GM19467 (cell line): ENCODE results near the gene GATA2.

Source experiments
- ATAC-seq: cut with Tn5 transposase; IDR thresholded peaks from one replicate; pipeline ENCODE4 v1.9.1; 2021; ENCODE audit warnings: mild to moderate bottlenecking, moderate library complexity; ENCODE audit not compliant: unreplicated experiment

The GATA2 gene

DNA sequence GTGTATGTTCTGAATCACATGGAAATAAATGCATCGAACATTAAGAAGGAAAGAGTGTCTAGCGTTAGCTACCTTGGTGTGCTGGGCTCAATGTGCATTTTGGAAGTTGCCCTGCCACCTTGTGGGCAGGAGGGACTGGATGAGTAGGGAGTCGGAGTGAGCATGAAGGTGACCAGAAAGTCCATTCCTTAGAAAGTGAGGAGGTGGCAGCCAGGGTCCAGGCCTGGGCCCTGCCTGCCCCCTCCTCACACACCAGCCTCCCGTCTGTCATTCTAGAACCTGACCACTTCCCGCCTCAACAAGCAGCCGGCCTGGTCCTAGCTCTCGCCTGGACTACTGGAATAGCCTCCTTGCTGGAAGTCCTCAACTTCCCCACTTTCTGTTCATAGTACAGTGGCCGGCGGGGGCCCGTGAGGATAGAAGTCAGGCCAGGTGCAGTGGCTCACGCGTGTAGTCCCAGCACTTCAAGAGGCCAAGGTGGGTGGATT is 10.2 kb upstream of the GATA2 start:
- ATAC-seq, result no peak

DNA sequence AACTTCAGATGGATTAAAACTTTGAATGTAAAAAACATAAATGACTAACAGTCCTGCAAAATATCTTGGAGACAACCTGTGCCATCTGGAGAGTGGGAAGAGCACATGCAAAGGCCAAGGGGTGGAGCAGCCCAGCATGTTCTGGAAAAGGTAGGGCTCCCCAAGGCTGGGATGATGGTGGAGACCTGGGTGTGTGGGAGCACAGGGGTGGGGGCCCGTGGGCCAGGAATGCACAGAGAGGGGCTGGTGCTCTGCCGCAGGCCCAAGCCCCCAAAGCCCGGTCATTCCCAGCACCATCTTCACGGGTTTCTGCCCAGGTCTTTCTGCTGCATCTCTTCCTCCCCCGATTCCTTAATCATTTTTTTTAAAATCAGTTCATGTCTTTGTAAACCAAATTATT is 9.7 kb upstream of the GATA2 start:
- ATAC-seq, result no peak

DNA sequence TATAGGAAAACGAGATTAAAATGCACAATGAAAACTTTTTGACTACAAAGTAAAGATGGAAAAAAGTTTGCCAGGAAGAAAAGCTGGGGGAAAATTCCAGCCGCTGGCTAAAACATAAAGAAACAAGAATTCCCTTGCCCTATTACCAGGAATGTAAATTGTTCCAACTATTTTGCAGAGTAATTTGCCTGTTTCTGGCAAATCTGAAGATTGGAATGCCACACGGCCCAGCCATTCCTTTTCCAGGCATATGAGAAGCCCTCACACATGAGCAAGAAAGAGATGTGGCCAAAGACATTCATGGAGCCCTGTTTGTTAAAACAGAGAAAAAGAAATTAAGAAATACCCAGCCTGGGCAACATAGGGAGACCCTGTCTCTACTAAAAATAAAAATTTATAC is 8.4 kb upstream of the GATA2 start:
- no peak for ATAC-seq

DNA sequence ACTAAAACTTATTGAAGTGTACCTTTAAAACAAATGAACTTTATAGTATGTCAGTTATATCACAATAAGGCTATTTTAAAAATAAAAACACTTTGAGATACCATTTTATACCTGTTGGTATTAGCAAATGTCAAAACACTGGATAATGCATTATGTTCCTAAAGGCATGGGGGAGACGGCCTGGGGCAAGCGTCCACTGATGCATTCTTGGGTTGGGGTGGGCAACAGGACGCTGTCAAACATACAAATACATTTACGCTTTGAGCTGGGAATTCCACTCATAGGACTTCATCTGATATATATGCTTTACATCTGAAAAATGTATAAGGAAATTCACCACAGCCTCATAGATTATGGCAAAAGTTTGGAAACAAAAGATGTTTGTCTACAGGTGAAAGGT is 7.6 kb upstream of the GATA2 start:
- no peak for ATAC-seq

DNA sequence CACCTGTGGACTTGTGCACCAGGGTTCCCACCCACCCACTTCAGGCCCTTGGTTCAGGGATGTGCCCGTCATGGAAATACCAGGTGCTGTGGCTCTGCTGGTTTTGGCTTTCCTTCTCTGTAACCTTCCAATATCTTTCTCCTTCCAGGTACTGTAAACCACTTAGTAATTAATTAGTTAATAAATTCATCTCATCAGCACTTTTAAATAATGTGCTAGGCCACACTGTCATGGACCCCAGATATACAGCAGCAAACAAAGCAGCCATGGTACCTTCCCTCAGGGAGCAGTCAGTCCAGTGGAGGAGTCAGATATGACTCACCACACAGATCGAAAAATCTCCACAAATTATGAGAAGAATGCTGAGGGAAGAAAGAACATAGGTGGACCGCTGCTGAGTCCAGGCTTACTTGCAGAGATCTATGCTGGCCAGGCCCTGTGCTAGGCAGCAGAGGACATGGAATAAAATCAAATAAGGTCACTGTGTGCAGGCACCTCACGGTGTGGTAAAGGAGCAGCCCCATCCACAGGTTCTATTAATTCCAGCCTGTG is 6.8 kb upstream of the GATA2 start:
- ATAC-seq, result no peak

DNA sequence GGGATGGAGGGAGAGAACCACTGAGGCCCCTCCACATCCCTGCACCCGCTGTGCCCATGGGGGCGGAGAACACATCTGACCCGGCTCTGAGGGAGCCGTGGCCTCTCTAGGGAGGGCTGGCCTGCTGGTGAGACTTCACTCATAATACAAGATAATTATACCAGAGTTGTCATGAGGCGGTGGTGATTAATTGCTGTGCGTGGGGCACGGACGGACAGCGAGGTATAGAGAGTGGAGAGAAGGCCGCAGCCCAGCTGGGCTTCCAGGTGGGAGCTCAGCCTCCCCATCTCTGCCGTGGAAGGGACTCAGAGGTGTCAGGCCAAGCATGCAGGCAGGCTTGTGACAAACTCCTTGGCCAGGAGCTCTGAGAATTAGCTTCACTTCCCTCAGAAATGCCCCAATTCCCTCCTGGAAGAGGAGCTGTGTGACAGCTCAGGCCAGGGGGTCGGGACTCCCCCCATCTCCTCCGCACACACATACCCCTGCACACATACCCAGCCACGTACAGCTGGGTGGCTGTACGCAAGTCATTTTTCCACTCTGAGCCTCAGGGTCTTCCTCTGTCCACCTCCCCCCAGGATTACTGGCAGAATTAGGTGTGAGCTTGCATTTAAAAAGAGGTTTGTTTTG is 6.0 kb upstream of the GATA2 start:
- no peak for ATAC-seq

DNA sequence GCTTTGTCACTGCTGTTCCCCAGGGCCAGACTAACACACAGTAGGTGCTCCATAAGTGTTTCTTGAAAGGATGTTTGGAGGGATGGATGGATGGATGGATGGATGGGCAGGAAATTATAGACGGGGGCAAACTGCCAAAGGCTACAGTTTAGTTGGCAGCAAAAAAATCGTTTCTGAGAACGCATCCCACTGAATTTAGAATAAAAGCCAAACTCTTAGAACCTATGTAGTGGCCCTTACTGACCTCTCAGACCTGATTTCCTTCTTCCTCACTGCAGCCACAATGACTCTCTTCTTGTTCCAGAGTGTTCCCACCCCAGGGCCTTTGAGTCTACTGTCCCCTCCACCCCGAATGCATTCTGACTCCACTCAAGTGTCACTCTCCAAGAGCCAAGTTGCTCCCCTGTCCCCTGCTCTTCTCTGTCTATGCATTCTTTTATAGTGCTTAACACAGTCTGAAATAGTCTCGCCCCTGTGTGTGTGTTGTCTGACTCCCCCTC is 5.2 kb upstream of the GATA2 start:
- no peak for ATAC-seq

DNA sequence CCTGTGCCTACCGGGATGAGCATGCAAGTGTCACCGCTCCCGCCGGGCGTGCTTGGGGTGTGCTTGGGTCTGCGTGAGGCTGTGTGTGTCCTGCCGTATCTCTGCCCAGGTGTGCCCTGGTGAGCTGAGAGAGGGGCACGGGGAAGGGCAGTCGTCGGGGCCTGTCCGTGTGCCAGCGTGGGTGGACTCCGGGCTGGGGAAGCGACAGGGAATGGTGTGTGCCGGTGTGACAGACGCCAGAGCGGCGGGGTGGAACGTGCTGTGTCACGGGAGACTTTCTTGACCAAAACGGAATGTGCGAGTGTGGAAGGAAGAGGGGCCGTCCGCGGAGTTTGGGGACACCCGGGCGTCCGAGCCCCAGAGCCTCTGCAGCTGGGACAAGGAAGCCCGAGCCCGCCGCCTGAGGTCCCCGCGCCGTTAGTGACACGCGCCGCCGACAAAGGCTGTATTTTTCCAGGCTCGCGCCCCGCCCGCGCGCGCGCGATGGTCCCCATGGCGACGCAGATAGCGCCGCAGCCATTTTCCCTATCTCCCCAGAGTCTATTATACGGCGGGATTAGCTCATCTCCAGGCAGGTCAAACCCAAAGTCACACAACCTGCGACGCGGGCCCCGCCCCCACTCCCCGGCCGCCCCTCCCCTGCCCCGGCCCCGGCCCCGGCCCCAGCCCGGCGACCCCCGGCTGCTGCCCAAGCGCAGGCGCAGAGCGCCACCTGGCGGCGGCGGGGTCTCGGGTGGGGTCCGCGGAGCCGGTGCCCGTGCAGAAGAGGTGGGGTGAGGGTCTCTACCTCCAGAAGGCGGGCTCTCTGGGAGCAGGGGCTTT is 4.5 kb upstream of the GATA2 start:
- no peak for ATAC-seq

DNA sequence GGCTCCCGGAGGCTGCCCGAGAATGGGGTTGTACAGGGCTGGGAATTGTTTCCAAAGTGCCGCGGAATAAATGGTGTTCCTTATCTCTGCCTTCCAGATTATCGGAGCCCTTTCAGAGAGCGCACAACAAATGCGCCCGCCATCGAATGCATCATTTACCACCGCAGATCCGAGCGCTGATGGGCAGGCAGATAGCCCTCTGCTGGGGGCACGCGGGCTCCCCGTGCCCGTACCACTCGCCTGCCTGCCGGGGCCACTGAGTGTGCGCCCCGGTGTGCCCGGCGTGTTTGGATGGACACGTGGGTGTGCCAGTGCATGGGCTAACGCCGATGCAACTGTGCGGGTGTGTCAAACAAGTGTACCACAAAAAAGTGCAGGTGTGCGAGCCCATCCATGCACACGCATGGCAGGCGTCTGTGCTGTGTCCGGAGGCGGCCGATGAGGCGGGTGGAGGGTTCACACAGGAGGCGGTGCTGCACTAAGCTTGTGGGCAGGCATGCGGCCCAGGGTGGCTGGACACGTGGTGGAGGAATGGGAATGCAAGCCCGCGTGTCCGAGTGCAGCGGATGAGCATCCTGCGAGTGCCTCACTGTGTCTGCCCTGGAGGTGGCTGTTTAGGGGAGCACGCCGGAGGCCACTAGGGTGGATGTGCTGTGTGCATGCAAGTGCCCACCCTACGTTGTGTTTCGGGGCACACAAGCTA is 3.8 kb upstream of the GATA2 start:
- no peak for ATAC-seq

DNA sequence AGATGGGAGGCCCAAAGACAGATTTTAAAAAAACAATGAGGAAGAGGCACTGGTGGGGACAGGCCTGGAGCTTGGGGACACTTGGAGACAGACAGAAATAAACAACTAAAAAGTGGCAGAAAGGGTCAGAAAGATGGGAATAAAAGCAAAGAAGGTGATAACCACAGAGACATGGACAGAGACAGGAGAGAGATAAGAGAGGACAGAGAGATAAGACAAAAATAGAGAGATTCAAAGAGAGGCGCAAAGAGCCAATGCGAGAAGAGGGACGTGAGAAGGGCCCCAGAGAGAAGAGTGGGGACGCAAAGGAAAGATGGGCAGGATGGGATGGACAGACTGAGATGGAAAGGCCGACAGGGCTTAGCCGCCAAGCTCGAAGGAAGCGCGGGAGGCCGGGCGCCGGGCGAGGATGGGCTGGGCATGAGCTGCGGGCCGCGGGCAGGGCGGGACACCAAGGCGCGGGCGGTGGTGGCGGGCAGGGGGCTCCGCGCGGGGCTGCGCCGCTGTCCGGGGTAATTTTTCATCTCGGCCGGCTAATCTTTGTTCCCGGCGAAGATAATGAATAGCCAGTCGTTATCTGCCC is 3.1 kb upstream of the GATA2 start:
- ATAC-seq, result no peak

DNA sequence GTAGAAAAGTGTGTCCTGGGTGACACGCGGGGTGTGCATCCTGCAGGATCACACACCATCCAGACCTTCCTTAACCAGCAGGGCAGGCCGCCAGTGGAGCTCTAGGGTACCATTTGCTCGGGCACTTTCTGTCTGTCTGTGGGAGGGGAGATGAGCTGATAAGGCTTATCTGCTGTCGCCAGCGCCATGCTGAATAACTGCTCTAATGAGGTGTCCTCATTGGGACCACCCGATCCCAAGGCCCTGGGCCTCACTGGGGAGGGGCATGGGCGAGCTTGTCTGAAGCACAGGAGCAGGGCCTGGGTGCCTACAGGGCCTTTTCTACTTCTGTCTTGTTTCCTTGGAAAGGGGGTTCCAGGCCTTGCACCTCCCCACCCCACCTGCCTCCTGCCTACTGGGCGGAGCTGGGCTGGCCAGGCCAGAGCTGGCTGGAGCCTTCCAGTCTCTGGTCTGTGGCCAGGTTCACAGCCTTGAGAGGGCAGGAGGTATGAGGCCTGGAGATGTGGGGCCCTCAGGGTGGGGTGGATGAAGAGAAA is 2.5 kb upstream of the GATA2 start:
- no peak for ATAC-seq

DNA sequence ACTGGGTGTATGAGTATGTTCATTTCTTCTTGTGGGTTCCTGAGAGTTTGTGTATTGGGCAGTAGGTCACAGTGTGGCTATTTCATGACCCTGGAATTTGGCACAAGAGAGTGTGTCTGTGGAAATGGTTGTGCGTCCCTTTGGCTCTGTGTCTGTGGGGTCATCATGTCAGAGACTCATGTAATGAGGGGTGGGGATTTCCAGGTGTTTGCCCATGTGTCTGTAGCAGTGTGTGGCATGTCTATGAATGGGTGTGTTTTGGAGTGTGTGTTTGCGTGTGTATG is 1.3 kb upstream of the GATA2 start:
- ATAC-seq, result no peak

DNA sequence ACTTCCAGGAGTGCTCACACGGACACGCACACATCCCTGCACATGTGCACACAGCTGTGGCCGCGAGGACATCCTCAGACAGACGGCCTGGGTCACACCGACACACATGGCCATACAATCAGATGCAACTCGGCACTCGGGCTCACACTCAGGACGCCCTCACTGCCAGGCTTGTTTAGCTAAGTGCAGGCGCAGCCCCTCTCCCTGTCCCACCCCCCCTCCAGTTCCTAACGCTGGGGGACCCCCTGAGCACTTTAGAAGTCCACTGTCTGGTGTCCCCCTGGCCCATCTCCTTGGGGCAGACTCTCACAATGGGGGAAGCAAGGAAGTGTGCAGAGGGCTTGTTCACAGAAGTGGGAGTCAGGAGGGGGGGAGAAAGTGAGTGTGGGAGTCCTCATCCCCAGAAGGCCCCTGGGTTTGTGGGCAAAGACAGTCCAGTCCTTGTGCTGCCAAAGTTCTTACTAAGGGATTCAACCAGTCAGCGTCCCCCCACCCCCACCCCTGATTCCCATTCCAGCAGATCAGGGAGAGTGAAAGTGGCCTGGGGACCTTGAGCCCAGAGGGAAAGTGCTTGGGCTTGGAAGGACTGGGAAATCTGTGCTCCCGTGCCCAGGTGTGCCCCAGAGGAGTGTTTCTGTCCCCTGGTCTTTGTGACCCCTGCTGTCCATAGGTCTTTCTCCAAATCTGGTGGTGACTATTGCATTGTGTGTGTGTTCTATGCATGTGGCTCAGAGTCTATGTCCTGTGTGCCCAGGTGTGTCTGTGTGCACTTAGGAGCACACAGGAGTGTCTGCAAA is 767 bp upstream of the GATA2 start:
- no peak for ATAC-seq

DNA sequence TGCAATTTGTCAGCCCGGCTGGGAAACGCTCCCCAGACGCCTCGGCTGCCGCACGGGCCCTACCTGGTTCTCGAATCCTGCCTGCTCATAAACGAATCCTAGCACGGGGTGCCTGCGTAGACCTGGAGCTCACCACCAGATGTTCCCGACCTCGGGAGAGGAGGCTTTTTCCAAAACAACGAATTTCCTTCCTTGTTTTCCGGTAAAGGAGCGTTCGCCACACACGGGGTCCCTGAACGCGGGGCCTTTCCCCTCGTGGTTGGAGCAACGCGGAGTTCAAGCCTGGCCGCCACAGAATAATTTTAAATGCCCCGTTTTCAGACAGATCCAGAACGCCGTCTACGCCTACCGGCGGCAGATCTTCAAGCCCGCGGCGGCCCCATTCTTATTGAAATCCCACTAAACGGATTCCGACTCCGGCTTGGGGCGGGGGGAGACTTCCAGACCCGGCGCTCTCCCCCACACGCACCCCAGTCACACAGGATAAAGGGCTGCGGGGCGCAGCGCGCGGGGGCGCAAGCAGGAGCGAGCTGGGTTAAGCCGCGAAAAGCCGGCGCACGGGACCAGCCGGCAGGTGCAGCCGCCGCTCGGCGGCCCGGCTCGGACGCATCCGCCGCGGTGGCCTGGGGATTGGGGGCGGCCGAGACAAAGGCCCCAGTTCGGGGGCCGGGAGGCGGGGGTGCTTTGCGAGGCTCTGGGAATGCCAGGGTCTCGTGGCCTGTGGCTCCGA is 895 bp downstream of the GATA2 start:
- ATAC-seq, result no peak

DNA sequence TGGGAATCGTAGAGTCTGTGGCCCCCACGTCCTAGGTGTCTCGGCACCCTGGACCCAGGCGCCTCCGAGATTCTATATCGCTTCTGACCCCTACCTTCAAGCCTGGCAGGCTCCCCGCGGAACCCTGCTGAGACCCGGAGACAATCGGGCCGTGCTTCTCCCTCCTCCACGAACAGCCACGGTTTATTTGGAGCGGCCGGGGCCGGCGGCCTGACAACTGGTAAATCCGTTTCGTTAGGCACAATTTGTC is 1.4 kb downstream of the GATA2 start:
- ATAC-seq, result no peak

DNA sequence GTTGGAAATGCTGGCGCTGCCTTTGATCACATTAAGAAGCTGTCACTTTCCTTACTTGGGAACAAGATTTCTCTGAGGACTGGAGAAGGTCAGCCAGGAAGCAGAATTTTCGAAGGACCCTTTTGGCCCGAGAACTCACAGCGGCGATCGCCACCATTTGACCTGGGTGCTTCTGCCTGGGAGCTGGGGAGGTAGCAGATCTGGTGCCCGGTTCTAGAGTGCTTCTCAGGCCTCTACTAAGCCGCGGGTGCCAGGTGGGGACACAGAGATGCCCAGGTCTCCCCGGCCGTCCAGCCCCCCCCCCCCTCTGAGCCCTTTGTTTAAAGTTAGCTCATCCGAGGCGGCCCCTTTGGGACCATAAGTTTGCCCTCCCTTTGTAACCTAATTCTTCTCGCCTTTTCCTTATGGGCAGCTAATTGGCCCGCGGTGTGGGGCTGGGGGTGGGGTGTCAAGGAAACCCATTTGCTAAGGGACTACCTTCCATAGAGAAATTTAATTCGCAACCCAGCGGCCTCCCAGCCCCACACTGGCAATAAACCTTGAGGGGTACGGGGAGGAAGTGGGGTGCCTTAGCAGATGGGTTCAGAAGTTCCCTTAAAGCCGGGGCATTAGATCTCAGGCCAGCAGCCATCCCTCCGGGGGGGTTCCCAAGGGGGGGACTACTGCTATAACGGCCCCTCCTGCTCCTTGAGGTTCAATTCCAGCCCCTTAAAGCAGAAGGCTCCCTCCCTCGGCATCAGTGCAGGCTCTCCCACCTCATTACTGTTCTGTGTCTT is 1.9 kb downstream of the GATA2 start:
- ATAC-seq, result no peak

DNA sequence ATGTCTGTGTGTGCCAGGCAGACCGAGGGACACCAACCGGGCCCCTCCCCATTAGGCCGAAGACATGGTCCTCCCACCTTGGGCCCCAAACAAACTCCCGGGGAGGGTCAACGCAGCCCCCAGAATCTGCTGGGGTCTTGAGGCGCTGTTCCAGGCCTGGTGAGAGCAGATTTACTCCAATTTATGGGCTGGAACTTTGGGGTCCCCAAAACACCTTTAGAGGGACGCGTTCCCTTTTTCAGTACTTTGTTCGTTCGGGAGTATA is 2.4 kb downstream of the GATA2 start:
- ATAC-seq, result no peak

DNA sequence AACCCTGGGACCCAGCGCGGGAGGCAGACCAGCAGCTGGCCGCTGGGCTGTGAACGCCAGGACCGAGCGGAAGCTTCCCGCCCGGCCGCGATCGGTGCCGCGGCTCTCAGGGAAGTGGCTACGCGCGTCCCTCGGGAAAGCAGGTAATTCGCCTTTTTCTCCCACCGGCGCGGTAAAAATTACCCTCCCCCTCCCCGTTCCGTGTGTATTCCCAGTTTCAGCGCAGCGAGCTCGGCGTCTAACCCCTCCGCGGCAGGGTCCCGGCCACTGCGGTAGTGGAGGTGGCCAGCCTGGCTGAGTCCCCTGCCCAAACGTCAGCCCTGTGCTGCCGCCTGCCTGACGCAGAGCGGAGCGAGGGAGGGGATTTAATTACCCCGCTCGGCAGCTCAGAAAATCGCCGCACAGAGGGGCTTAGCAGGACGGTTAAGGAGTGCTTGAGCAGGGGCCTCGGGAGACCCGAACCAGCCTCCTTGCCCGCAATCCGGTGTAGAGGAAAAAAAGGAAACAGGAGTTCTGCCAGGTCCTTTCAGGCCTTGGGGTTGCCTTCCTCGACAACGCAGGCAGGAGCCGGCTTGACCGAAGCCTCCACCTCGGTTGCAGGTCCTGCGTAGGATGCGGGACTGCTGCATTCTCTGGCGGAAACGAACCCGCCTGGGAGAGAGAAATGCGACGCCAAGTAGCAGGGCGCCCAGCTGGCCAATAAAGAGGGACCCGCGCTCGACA is 2.9 kb downstream of the GATA2 start:
- ATAC-seq, result no peak

DNA sequence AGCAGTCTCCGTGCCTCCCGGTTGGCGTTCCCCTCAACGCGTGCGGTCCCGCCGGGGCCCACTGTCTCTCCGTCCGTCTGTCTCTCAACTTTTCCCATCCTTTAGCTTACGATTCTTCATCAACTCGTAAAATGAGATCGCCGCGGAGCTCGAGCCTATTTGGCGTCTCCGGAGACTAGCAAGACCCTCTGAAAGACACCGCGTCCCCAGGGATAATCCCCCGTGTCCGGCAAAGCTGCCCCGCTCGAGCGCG is 3.4 kb downstream of the GATA2 start:
- ATAC-seq, result no peak
